Keratinocyte (primary cell): ENCODE results near the gene AJAP1. TPM values are rescaled to one million over a fixed set of nuclear protein-coding genes. Genes with fewer than 3 reads are reported as not detected.

Source experiments
- DNase-seq: peaks from one replicate; pipeline ENCODE4 v3.0.0-alpha.2; 2011; ENCODE audit warnings: low read depth, missing footprints, low spot score
- FAIRE-seq: peaks from 2 replicates; lab custom pipeline; 2011; peaks lifted over from hg19 to GRCh38; lab: Jason Lieb, UNC
- H2AFZ ChIP-seq: 2 replicates; pipeline ENCODE4 v1.6.0; 2012; ENCODE audit warnings: low read length, control low read depth, inconsistent platforms; ENCODE audit not compliant: control insufficient read depth
- H3K27ac ChIP-seq: 2 replicates; pipeline ENCODE4 v1.5.1; 2011; ENCODE audit warnings: low read length; ENCODE audit not compliant: control insufficient read depth, insufficient read depth
- H3K27me3 ChIP-seq: 3 replicates; pipeline ENCODE4 v1.6.0; 2011; ENCODE audit warnings: low read length; ENCODE audit not compliant: control insufficient read depth, insufficient read depth; ENCODE audit errors: extremely low read depth
- H3K36me3 ChIP-seq, 2 experiments: 2 replicates in 1 of 2; 3 replicates in 1 of 2; pipeline ENCODE4 v1.5.1; 2011; ENCODE audit warnings: low read length in 2 of 2, mild to moderate bottlenecking in 1 of 2; ENCODE audit not compliant: control insufficient read depth in 2 of 2, insufficient read depth in 2 of 2; ENCODE audit errors: extremely low read depth in 1 of 2
- H3K4me1 ChIP-seq: 3 replicates; pipeline ENCODE4 v1.5.1; 2011; ENCODE audit warnings: low read length; ENCODE audit not compliant: control insufficient read depth, insufficient read depth; ENCODE audit errors: extremely low read depth
- H3K4me2 ChIP-seq: 3 replicates; pipeline ENCODE4 v1.6.0; 2011; ENCODE audit warnings: low read depth, low read length; ENCODE audit not compliant: control insufficient read depth, insufficient read depth; ENCODE audit errors: extremely low read depth
- H3K4me3 ChIP-seq, 3 experiments: fragments of 200-600 bp in 1 of 3; sonication (generic) in 1 of 3; 2 replicates in 2 of 3; 3 replicates in 1 of 3; pipeline ENCODE4 v1.5.1; 2011 to 2016; ENCODE audit warnings: low read length in 3 of 3, mild to moderate bottlenecking in 3 of 3, control low read depth in 2 of 3, inconsistent platforms in 1 of 3, low read depth in 1 of 3, mixed read lengths in 1 of 3, mixed run types in 1 of 3, moderate library complexity in 1 of 3; ENCODE audit not compliant: control insufficient read depth in 2 of 3, insufficient read depth in 2 of 3; ENCODE audit errors: extremely low read depth in 1 of 3
- H3K79me2 ChIP-seq: 2 replicates; pipeline ENCODE4 v1.6.0; 2012; ENCODE audit warnings: low read length; ENCODE audit not compliant: control insufficient read depth, insufficient read depth
- H3K9ac ChIP-seq: 3 replicates; pipeline ENCODE4 v1.6.0; 2011; ENCODE audit warnings: low read length; ENCODE audit not compliant: control insufficient read depth, insufficient read depth; ENCODE audit errors: extremely low read depth
- H3K9me1 ChIP-seq: 3 replicates; pipeline ENCODE4 v1.6.0; 2011; ENCODE audit warnings: low read length; ENCODE audit not compliant: control insufficient read depth, insufficient read depth; ENCODE audit errors: extremely low read depth
- H3K9me3 ChIP-seq: 2 replicates; pipeline ENCODE4 v1.5.1; 2012; ENCODE audit warnings: low read depth, low read length; ENCODE audit not compliant: control insufficient read depth
- H4K20me1 ChIP-seq: 3 replicates; pipeline ENCODE4 v1.6.0; 2011; ENCODE audit warnings: low read length; ENCODE audit not compliant: control insufficient read depth, insufficient read depth; ENCODE audit errors: extremely low read depth
- EZH2 ChIP-seq: IDR thresholded peaks from one replicate; pipeline ENCODE4 v1.6.1; 2012; ENCODE audit warnings: inconsistent platforms, mild to moderate bottlenecking, low read length, moderate library complexity
- dilution Hi-C: fragments of 300-500 bp; cut with MboI; formaldehyde crosslinking; loops from one replicate; pipeline ENCODE4 v1.7.0; 2020; ENCODE audit warnings: low sequenced_read_pairs; ENCODE audit not compliant: extremely low pct_ligation_motif_present
- polyA plus RNA-seq, 5 experiments: library from polyadenylated mRNA; depleted of rRNA in 3 of 5; stranded (reverse) in 3 of 5; stranded (forward) in 1 of 5; unstranded in 1 of 5; fragments of >200 nt; gene quantifications; 1 replicate in 1 of 5; 2 replicates in 3 of 5; 3 replicates in 1 of 5; pipeline versions ENCODE4 v1.2.1 to v1.2.3, GENCODE V29; 2011 to 2012; ENCODE audit warnings: missing spikeins in 2 of 5, low read depth in 1 of 5, low replicate concordance in 1 of 5
- TF ChIP-seq, protein P1 (sequence below), 3 experiments: IDR thresholded peaks in 1 of 3; conservative IDR thresholded peaks in 1 of 3; optimal IDR thresholded peaks in 1 of 3; 2 replicates in 2 of 3; 3 replicates in 1 of 3; pipeline versions ENCODE3 to v1.5.1; 2011; ENCODE audit warnings: low read length in 3 of 3, mild to moderate bottlenecking in 3 of 3, moderate library complexity in 2 of 3, control low read depth in 1 of 3, inconsistent platforms in 1 of 3; ENCODE audit not compliant: insufficient read depth in 2 of 3; ENCODE audit errors: extremely low read depth in 1 of 3

The AJAP1 gene
- polyA plus RNA-seq, 1 donor (not counting 4 experiments of a cell fraction or from before 2014, with no cell fraction given) = 2.2 TPM

DNA sequence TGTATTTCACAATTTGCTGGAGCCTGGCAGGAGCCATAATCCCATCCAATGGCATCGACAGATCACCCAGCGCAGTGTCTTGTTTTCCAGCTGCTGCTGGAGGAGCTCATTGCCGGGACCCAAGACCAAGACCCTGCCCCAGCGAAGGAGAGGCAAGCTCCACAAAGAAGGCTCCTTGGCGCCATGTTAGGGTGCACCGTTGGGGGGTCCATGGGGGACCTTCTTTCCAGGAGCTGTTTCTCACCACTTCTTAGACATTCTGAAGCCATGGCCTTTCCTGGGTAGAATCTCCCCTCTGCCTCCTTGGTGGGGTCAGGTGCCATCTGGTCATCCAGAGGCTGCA is 31.1 kb downstream of the AJAP1 start:
- H3K9ac ChIP-seq = no peak overlapping the region
- no peaks in the 10 kb centered on the region for H3K4me1 ChIP-seq
- no peak overlapping the region for H3K4me2 ChIP-seq
- TF ChIP-seq, protein P1, sequence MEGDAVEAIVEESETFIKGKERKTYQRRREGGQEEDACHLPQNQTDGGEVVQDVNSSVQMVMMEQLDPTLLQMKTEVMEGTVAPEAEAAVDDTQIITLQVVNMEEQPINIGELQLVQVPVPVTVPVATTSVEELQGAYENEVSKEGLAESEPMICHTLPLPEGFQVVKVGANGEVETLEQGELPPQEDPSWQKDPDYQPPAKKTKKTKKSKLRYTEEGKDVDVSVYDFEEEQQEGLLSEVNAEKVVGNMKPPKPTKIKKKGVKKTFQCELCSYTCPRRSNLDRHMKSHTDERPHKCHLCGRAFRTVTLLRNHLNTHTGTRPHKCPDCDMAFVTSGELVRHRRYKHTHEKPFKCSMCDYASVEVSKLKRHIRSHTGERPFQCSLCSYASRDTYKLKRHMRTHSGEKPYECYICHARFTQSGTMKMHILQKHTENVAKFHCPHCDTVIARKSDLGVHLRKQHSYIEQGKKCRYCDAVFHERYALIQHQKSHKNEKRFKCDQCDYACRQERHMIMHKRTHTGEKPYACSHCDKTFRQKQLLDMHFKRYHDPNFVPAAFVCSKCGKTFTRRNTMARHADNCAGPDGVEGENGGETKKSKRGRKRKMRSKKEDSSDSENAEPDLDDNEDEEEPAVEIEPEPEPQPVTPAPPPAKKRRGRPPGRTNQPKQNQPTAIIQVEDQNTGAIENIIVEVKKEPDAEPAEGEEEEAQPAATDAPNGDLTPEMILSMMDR (optimal IDR thresholded peaks at IDR 0.05 in 1 of 3, IDR thresholded peaks at IDR 0.05 in 1 of 3, conservative IDR thresholded peaks at IDR 0.05 in 1 of 3; ENCODE audit: extremely low read depth in 1 of 3, insufficient read depth in 2 of 3, low read length in 3 of 3) = no peak
- no peak for TF ChIP-seq EZH2
- H3K4me3 ChIP-seq = no peak overlapping the region
- DNase-seq (no peak), FAIRE-seq (no peak)
- no peaks in the 10 kb centered on the region for H3K27me3 ChIP-seq
- no peaks in the 10 kb centered on the region for H4K20me1 ChIP-seq
- H3K27ac ChIP-seq = no peak overlapping the region
- H3K79me2 ChIP-seq = no peaks in the 10 kb centered on the region
- no peaks in the 10 kb centered on the region for H3K9me1 ChIP-seq
- H3K36me3 ChIP-seq = peaks cover 0 to 4% of the 10 kb centered on the region in 2 experiments
- no peaks in the 10 kb centered on the region for H3K9me3 ChIP-seq
- no peak overlapping the region for H2AFZ ChIP-seq
- dilution Hi-C loops = no loop called here

DNA sequence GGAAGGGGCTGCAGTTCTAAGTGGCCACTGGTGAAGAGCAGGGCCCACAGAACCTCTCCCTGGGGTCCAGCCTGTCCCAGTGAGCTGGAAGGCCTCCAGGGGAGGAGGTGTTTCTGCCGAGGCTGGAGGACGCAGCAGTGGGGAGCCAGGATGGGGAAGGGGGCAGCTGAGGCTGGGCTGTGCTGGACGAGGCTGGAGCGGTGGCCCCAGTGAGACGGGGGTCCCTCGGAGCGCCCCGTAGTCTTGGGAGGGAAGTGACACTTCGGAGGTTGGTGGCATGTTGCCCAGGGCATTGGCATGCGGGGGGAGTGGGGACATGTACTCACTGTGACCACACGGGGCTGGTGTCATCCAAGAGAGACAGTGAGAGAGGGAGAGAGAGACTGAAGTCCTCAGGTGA is 33.5 kb downstream of the AJAP1 start:
- Histone ChIP-seq H4K20me1 (peaks cover 2% of the 10 kb centered on the region), H2AFZ (no peak overlapping the region), H3K36me3 (peaks cover 0 to 4% of the 10 kb centered on the region in 2 experiments), H3K4me1 (no peaks in the 10 kb centered on the region), H3K9me1 (no peaks in the 10 kb centered on the region), H3K27ac (no peak overlapping the region), H3K9me3 (no peaks in the 10 kb centered on the region), H3K4me3 (no peak overlapping the region), H3K9ac (no peak overlapping the region), H3K4me2 (no peak overlapping the region), H3K27me3 (no peaks in the 10 kb centered on the region), H3K79me2 (no peaks in the 10 kb centered on the region)
- FAIRE-seq (no peak), DNase-seq (no peak)
- TF ChIP-seq, protein P1 (optimal IDR thresholded peaks at IDR 0.05 in 1 of 3, IDR thresholded peaks at IDR 0.05 in 1 of 3, conservative IDR thresholded peaks at IDR 0.05 in 1 of 3; ENCODE audit: extremely low read depth in 1 of 3, insufficient read depth in 2 of 3, low read length in 3 of 3) = no peak
- TF ChIP-seq EZH2 = no peak
- dilution Hi-C loops = no loop called here
